CD4-positive, alpha-beta memory T cell (primary cell): ENCODE measurements around the gene VENTX. TPM values are rescaled to one million over a fixed set of nuclear protein-coding genes. Genes with fewer than 3 reads are reported as not detected.
"Not testable (repeated sequence)": the region's sequence is repeated elsewhere in the genome, so short reads cannot be mapped to it uniquely, and the experiment has no call there.

Experiments
- CTCF ChIA-PET: fragments of 350-600 bp; sonication (Branson Sonifier 250); formaldehyde crosslinking; loops from one replicate; lab custom pipeline; 2021; ENCODE audit warnings: inconsistent platforms; ENCODE audit not compliant: partially characterized antibody; lab: Charles Lee
- POLR2A ChIA-PET: fragments of 350-600 bp; sonication (Branson Sonifier 250); formaldehyde crosslinking; loops from one replicate; lab custom pipeline; 2021; ENCODE audit not compliant: partially characterized antibody; lab: Charles Lee
- DNase-seq, 5 donors: peaks; one replicate each; pipeline versions ENCODE4 v3.0.0 to v3.0.0-alpha.2; 2020 to 2022; ENCODE audit warnings: mixed read lengths in 1 of 5
- H3K27ac ChIP-seq: one replicate; pipeline ENCODE4 v1.7.0; 2013; ENCODE audit warnings: low read depth, low read length
- H3K27me3 ChIP-seq: 2 replicates; pipeline ENCODE4 v1.7.0; 2013; ENCODE audit warnings: mild to moderate bottlenecking, low read length, moderate library complexity; ENCODE audit not compliant: insufficient read depth
- H3K36me3 ChIP-seq: 2 replicates; pipeline ENCODE4 v1.7.0; 2013; ENCODE audit warnings: mild to moderate bottlenecking, low read length, moderate library complexity; ENCODE audit not compliant: insufficient read depth
- H3K4me1 ChIP-seq: 2 replicates; pipeline ENCODE4 v1.7.0; 2013; ENCODE audit warnings: mild to moderate bottlenecking, low read length, moderate library complexity; ENCODE audit not compliant: insufficient read depth
- H3K4me3 ChIP-seq, 2 donors: one replicate each; pipeline ENCODE4 v1.7.0; 2013; ENCODE audit warnings: low read length in 2 of 2, mild to moderate bottlenecking in 1 of 2
- H3K9me3 ChIP-seq, 2 donors: one replicate each; pipeline ENCODE4 v1.7.0; 2013; ENCODE audit warnings: low read length in 2 of 2, control low read depth in 1 of 2; ENCODE audit not compliant: control insufficient read depth in 1 of 2
- H3K27ac Mint-ChIP-seq, 7 donors: one replicate each; pipeline ENCODE4 v1.8.0; 2020 to 2021; ENCODE audit warnings: mixed read lengths in 7 of 7, mild to moderate bottlenecking in 6 of 7, inconsistent platforms in 3 of 7, moderate library complexity in 3 of 7
- H3K27me3 Mint-ChIP-seq, 2 donors: one replicate each; pipeline ENCODE4 v1.8.0; 2020 to 2021; ENCODE audit warnings: mixed read lengths in 2 of 2
- H3K36me3 Mint-ChIP-seq, 2 donors: one replicate each; pipeline ENCODE4 v1.8.0; 2020 to 2021; ENCODE audit warnings: mixed read lengths in 2 of 2, inconsistent platforms in 1 of 2, mild to moderate bottlenecking in 1 of 2
- H3K4me1 Mint-ChIP-seq, 4 donors: one replicate each; pipeline ENCODE4 v1.8.0; 2020 to 2021; ENCODE audit warnings: mixed read lengths in 4 of 4, mild to moderate bottlenecking in 1 of 4
- H3K4me3 Mint-ChIP-seq, 8 donors: one replicate each; pipeline ENCODE4 v1.8.0; 2020 to 2021; ENCODE audit warnings: mixed read lengths in 8 of 8, mild to moderate bottlenecking in 7 of 8, moderate library complexity in 6 of 8, inconsistent platforms in 3 of 8
- H3K9me3 Mint-ChIP-seq, 8 donors: one replicate each; pipeline ENCODE4 v1.8.0; 2020 to 2021; ENCODE audit warnings: mixed read lengths in 8 of 8, mild to moderate bottlenecking in 5 of 8, inconsistent platforms in 3 of 8, moderate library complexity in 1 of 8
- intact Hi-C: fragments of 100-400 bp; cut with micrococcal nuclease; formaldehyde crosslinking; loops from one replicate; pipeline ENCODE4 v1.15.1; 2023
- polyA plus RNA-seq, 2 donors: library from polyadenylated mRNA; unstranded; fragments of 300-500 nt; fragmentation: Illumina TruSeq; gene quantifications; one replicate each; pipeline ENCODE4 v1.2.3, GENCODE V29; 2021
- total RNA-seq, 2 experiments: library from RNA; stranded (reverse); gene quantifications; one replicate each; pipeline ENCODE4 v1.2.3, GENCODE V29; 2021

The VENTX gene
- total and polyA plus RNA-seq, 4 experiments from 2014 or later = not detected

- ChIA-PET POLR2A (interaction anchor here (13.2 kb wide), 1 partner anchor 10 kb away, joined by 236 read pairs; the partner anchor contains the start of gene ADAM8), CTCF (interaction anchor here (1.3 to 1.8 kb wide), 3 partner anchors 10 to 122 kb away, joined by 5 to 11 read pairs (median 10); no protein-coding TSS in a partner anchor)
- H3K27ac ChIP-seq, H3K4me3 ChIP-seq, H3K27me3 ChIP-seq, DNase-seq, H3K9me3 Mint-ChIP-seq, H3K27me3 Mint-ChIP-seq, intact Hi-C loops, H3K9me3 ChIP-seq: not testable (repeated sequence)
- H3K4me1 ChIP-seq = peaks cover 53% of the 10 kb centered on the region
- peaks cover 0 to 15% of the 10 kb centered on the region in 2 donors for H3K36me3 Mint-ChIP-seq
- H3K4me1 Mint-ChIP-seq = peaks cover 24 to 57% (median 45%) of the 10 kb centered on the region in 4 donors
- peak overlapping the region in 5 of 8 donors; percentile 39 to 77 (median 71) for H3K4me3 Mint-ChIP-seq
- H3K36me3 ChIP-seq = peaks cover 17% of the 10 kb centered on the region
- peak overlapping the region; percentile 4 to 86 (median 74) for H3K27ac Mint-ChIP-seq
These were observed 27.4 kb downstream of the VENTX start for GRCh38 chr10:133265052-133265451.

GRCh38 chr10:133266056-133266795 lies 28.6 kb downstream of the VENTX start:
- peaks cover 17 to 45% (median 34%) of the 10 kb centered on the region in 4 donors for H3K4me1 Mint-ChIP-seq
- no peaks in the 10 kb centered on the region for H3K9me3 Mint-ChIP-seq
- intact Hi-C loops = no loop called here
- POLR2A ChIA-PET = interaction anchor here (13.2 kb wide), 1 partner anchor 9 kb away, joined by 236 read pairs; the partner anchor contains the start of gene ADAM8
- H3K27ac Mint-ChIP-seq = peak overlapping the region in 5 of 7 donors; percentile 46 to 79 (median 75)
- Histone ChIP-seq H3K9me3 (no peaks in the 10 kb centered on the region), H3K27me3 (no peaks in the 10 kb centered on the region), H3K27ac (no peak overlapping the region), H3K4me1 (peaks cover 42% of the 10 kb centered on the region), H3K36me3 (peaks cover 28% of the 10 kb centered on the region), H3K4me3 (no peak overlapping the region)
- H3K4me3 Mint-ChIP-seq = peak overlapping the region in 1 of 8 donors; percentile 16
- H3K27me3 Mint-ChIP-seq = no peaks in the 10 kb centered on the region
- CTCF ChIA-PET = interaction anchor here (1.8 to 1.9 kb wide), 2 partner anchors 41 to 123 kb away, joined by 5 to 9 read pairs; no protein-coding TSS in a partner anchor
- H3K36me3 Mint-ChIP-seq = peaks cover 0 to 24% of the 10 kb centered on the region in 2 donors
- DNase-seq = no peak

- no peaks in the 10 kb centered on the region for H3K27me3 ChIP-seq
- ChIA-PET CTCF (interaction anchor here (1.4 to 1.9 kb wide), 2 partner anchors 8 to 40 kb away, joined by 4 to 9 read pairs; no protein-coding TSS in a partner anchor), POLR2A (interaction anchor here (1.3 to 13.2 kb wide), 2 partner anchors 8 to 9 kb away, joined by 6 to 236 read pairs; partner anchors contain the start of gene ADAM8)
- Mint-ChIP-seq H3K27me3 (no peaks in the 10 kb centered on the region), H3K4me3 (no peak overlapping the region), H3K36me3 (peaks cover 0 to 27% of the 10 kb centered on the region in 2 donors), H3K27ac (no peak overlapping the region), H3K9me3 (no peaks in the 10 kb centered on the region), H3K4me1 (peaks cover 16 to 43% (median 31%) of the 10 kb centered on the region in 4 donors)
- no peak overlapping the region for H3K27ac ChIP-seq
- no peaks in the 10 kb centered on the region for H3K9me3 ChIP-seq
- H3K4me3 ChIP-seq = no peak overlapping the region
- intact Hi-C loops = no loop called here
- no peak for DNase-seq
- H3K36me3 ChIP-seq = peaks cover 31% of the 10 kb centered on the region
- peaks cover 37% of the 10 kb centered on the region for H3K4me1 ChIP-seq
These were observed 29.6 kb downstream of the VENTX start for GRCh38 chr10:133267293-133267692.

- Histone ChIP-seq H3K4me1 (peaks cover 32% of the 10 kb centered on the region), H3K4me3 (no peak overlapping the region), H3K9me3 (no peaks in the 10 kb centered on the region), H3K27ac (no peak overlapping the region), H3K36me3 (peaks cover 36% of the 10 kb centered on the region), H3K27me3 (no peaks in the 10 kb centered on the region)
- peaks cover 14 to 38% (median 25%) of the 10 kb centered on the region in 4 donors for H3K4me1 Mint-ChIP-seq
- peaks cover 0 to 27% of the 10 kb centered on the region in 2 donors for H3K36me3 Mint-ChIP-seq
- DNase-seq = no peak
- ChIA-PET CTCF (interaction anchor here (1.4 to 1.9 kb wide), 2 partner anchors 9 to 40 kb away, joined by 4 to 9 read pairs; no protein-coding TSS in a partner anchor), POLR2A (interaction anchor here (1.3 to 13.2 kb wide), 2 partner anchors 8 to 9 kb away, joined by 6 to 236 read pairs; partner anchors contain the start of gene ADAM8)
- no peak overlapping the region for H3K27ac Mint-ChIP-seq
- no peak overlapping the region for H3K4me3 Mint-ChIP-seq
- no peaks in the 10 kb centered on the region for H3K9me3 Mint-ChIP-seq
- H3K27me3 Mint-ChIP-seq = no peaks in the 10 kb centered on the region
- intact Hi-C loops = no loop called here
These were observed 30.2 kb downstream of the VENTX start for GRCh38 chr10:133267829-133268228.

GRCh38 chr10:133268532-133268931 lies 30.9 kb downstream of the VENTX start:
- intact Hi-C loops = no loop called here
- DNase-seq = no peak
- H3K27ac Mint-ChIP-seq = no peak overlapping the region
- ChIA-PET CTCF (interaction anchor here (1.4 kb wide), 1 partner anchor 9 kb away, joined by 4 read pairs; no protein-coding TSS in a partner anchor), POLR2A (no interaction called here)
- peaks cover 0 to 27% of the 10 kb centered on the region in 2 donors for H3K36me3 Mint-ChIP-seq
- H3K27me3 Mint-ChIP-seq = no peaks in the 10 kb centered on the region
- Histone ChIP-seq H3K27me3 (no peaks in the 10 kb centered on the region), H3K27ac (no peak overlapping the region), H3K36me3 (peaks cover 43% of the 10 kb centered on the region), H3K4me1 (peaks cover 25% of the 10 kb centered on the region), H3K9me3 (no peaks in the 10 kb centered on the region), H3K4me3 (no peak overlapping the region)
- no peak overlapping the region for H3K4me3 Mint-ChIP-seq
- H3K9me3 Mint-ChIP-seq = no peaks in the 10 kb centered on the region
- peaks cover 12 to 31% (median 19%) of the 10 kb centered on the region in 4 donors for H3K4me1 Mint-ChIP-seq

- H3K4me3 Mint-ChIP-seq = no peak overlapping the region
- no peak for DNase-seq
- no peak overlapping the region for H3K27ac Mint-ChIP-seq
- peaks cover 8 to 22% (median 13%) of the 10 kb centered on the region in 4 donors for H3K4me1 Mint-ChIP-seq
- Histone ChIP-seq H3K36me3 (peaks cover 45% of the 10 kb centered on the region), H3K27me3 (no peaks in the 10 kb centered on the region), H3K27ac (no peak overlapping the region), H3K4me3 (no peak overlapping the region), H3K9me3 (no peaks in the 10 kb centered on the region), H3K4me1 (peaks cover 17% of the 10 kb centered on the region)
- H3K9me3 Mint-ChIP-seq = no peaks in the 10 kb centered on the region
- ChIA-PET POLR2A (no interaction called here), CTCF (no interaction called here)
- peaks cover 0 to 25% of the 10 kb centered on the region in 2 donors for H3K36me3 Mint-ChIP-seq
- H3K27me3 Mint-ChIP-seq = no peaks in the 10 kb centered on the region
- intact Hi-C loops = no loop called here
These were observed 31.7 kb downstream of the VENTX start for GRCh38 chr10:133269367-133269766.

GRCh38 chr10:133270204-133270603 lies 32.5 kb downstream of the VENTX start:
- no peak for DNase-seq
- H3K27me3 ChIP-seq = no peaks in the 10 kb centered on the region
- peaks cover 45% of the 10 kb centered on the region for H3K36me3 ChIP-seq
- H3K27ac Mint-ChIP-seq = peak overlapping the region in 1 of 7 donors; percentile 40
- ChIA-PET CTCF (no interaction called here), POLR2A (interaction anchor here (1.3 to 11.6 kb wide), 2 partner anchors 9 to 65 kb away, joined by 3 to 236 read pairs; no protein-coding TSS in a partner anchor)
- no peaks in the 10 kb centered on the region for H3K9me3 ChIP-seq
- H3K27me3 Mint-ChIP-seq = no peaks in the 10 kb centered on the region
- peaks cover 4 to 23% (median 12%) of the 10 kb centered on the region in 4 donors for H3K4me1 Mint-ChIP-seq
- H3K27ac ChIP-seq = no peak overlapping the region
- intact Hi-C loops = no loop called here
- peaks cover 0 to 29% of the 10 kb centered on the region in 2 donors for H3K36me3 Mint-ChIP-seq
- H3K4me3 Mint-ChIP-seq = no peak overlapping the region
- H3K4me1 ChIP-seq = peaks cover 16% of the 10 kb centered on the region
- H3K9me3 Mint-ChIP-seq = no peaks in the 10 kb centered on the region
- H3K4me3 ChIP-seq = no peak overlapping the region
